H1 (cell line): ENCODE results near the gene PHOX2A. TPM values are rescaled to one million over a fixed set of nuclear protein-coding genes. Genes with fewer than 3 reads are reported as not detected.

Experiments
- ATF2 ChIP-seq: IDR thresholded peaks from 2 replicates; pipeline ENCODE4 v1.6.1; 2012; ENCODE audit warnings: low read length, inconsistent platforms
- ATF3 ChIP-seq: IDR thresholded peaks from 2 replicates; pipeline ENCODE4 v1.6.1; 2011; ENCODE audit warnings: low read depth, mild to moderate bottlenecking, low read length; ENCODE audit not compliant: insufficient read depth
- CBX5 ChIP-seq: fragments of 300-800, 300-1000 bp; sonication (generic); IDR thresholded peaks from 2 replicates; pipeline ENCODE4 v1.7.1; 2016; ENCODE audit warnings: antibody characterized with exemption, low read length, low read depth
- EGR1 ChIP-seq: IDR thresholded peaks from 2 replicates; pipeline ENCODE4 v1.6.1; 2011; ENCODE audit warnings: low read depth, low read length, borderline replicate concordance
- EP300 ChIP-seq, 2 experiments: IDR thresholded peaks; 1 replicate in 1 of 2; 2 replicates in 1 of 2; pipeline ENCODE4 v1.6.1; 2011 to 2012; ENCODE audit warnings: low read depth in 2 of 2, low read length in 2 of 2, mild to moderate bottlenecking in 2 of 2, borderline replicate concordance in 1 of 2, inconsistent platforms in 1 of 2, moderate library complexity in 1 of 2
- EZH2 ChIP-seq: fragments of 200-600 bp; sonication (generic); IDR thresholded peaks from 2 replicates; pipeline ENCODE4 v1.7.1; 2012; ENCODE audit warnings: low read depth, mild to moderate bottlenecking, moderate library complexity, low read length, inconsistent platforms; ENCODE audit not compliant: severe bottlenecking
- GABPA ChIP-seq: IDR thresholded peaks from 2 replicates; pipeline ENCODE4 v1.6.1; 2011; ENCODE audit warnings: mild to moderate bottlenecking, low read length, moderate library complexity, borderline replicate concordance; ENCODE audit not compliant: insufficient read depth
- MAFK ChIP-seq: IDR thresholded peaks from 2 replicates; pipeline ENCODE4 v1.6.1; 2012; ENCODE audit warnings: low read depth, mild to moderate bottlenecking, improper control_type of control experiment, low read length
- MAX ChIP-seq: IDR thresholded peaks from 2 replicates; pipeline ENCODE4 v1.6.1; 2012; ENCODE audit warnings: inconsistent platforms
- PHF8 ChIP-seq: fragments of 200-600 bp; sonication (generic); conservative IDR thresholded peaks from 2 replicates; pipeline ENCODE4 v1.7.1; 2012; ENCODE audit warnings: low read depth, mild to moderate bottlenecking, inconsistent platforms, low read length, moderate library complexity
- RFX5 ChIP-seq: IDR thresholded peaks from 2 replicates; pipeline ENCODE4 v1.6.1; 2011; ENCODE audit warnings: low read depth, low read length, improper control_type of control experiment, borderline replicate concordance
- RXRA ChIP-seq: IDR thresholded peaks from 2 replicates; pipeline ENCODE4 v1.6.1; 2011; ENCODE audit warnings: low read depth, mild to moderate bottlenecking, low read length, moderate library complexity; ENCODE audit not compliant: insufficient read depth
- SAP30 ChIP-seq: fragments of 300-600 bp; sonication (generic); IDR thresholded peaks from 2 replicates; pipeline ENCODE4 v1.7.1; 2012; ENCODE audit warnings: low read length, moderate library complexity, mild to moderate bottlenecking, inconsistent platforms; ENCODE audit not compliant: insufficient read depth, insufficient replicate concordance
- SIN3A ChIP-seq, 2 experiments: IDR thresholded peaks in 1 of 2; conservative IDR thresholded peaks in 1 of 2; 2 replicates each; pipeline ENCODE4 v1.6.1; 2011 to 2012; ENCODE audit warnings: low read length in 2 of 2, improper control_type of control experiment in 1 of 2, low read depth in 1 of 2, mild to moderate bottlenecking in 1 of 2
- SIX5 ChIP-seq: IDR thresholded peaks from 2 replicates; pipeline ENCODE4 v1.6.1; 2011; ENCODE audit warnings: mild to moderate bottlenecking, low read depth, low read length
- SP1 ChIP-seq: IDR thresholded peaks from 2 replicates; pipeline ENCODE4 v1.6.1; 2011; ENCODE audit warnings: low read depth, low read length
- SP2 ChIP-seq: IDR thresholded peaks from 2 replicates; pipeline ENCODE4 v1.6.1; 2012; ENCODE audit warnings: mild to moderate bottlenecking, low read length, inconsistent platforms
- SP4 ChIP-seq: IDR thresholded peaks from 2 replicates; pipeline ENCODE4 v1.6.1; 2012; ENCODE audit warnings: low read length, inconsistent platforms
- TEAD4 ChIP-seq: IDR thresholded peaks from 2 replicates; pipeline ENCODE4 v1.6.1; 2012; ENCODE audit warnings: low read depth, low read length, inconsistent platforms, mixed read lengths
- USF2 ChIP-seq: IDR thresholded peaks from 2 replicates; pipeline ENCODE4 v1.6.1; 2011; ENCODE audit warnings: low read length, improper control_type of control experiment
- YY1 ChIP-seq: IDR thresholded peaks from 2 replicates; pipeline ENCODE4 v1.6.1; 2011; ENCODE audit warnings: low read depth, mild to moderate bottlenecking, low read length
- polyA plus RNA-seq, 7 experiments: library from polyadenylated mRNA; depleted of rRNA in 3 of 7; stranded (reverse) in 5 of 7; unstranded in 2 of 7; fragments of >200 nt in 5 of 7; fragments of 200-250 nt in 2 of 7; gene quantifications; 1 replicate in 5 of 7; 2 replicates in 1 of 7; 4 replicates in 1 of 7; pipeline versions ENCODE4 v1.2.1 to v1.2.3, GENCODE V29; 2011 to 2013; ENCODE audit warnings: missing spikeins in 2 of 7, mixed read lengths in 2 of 7
- total RNA-seq: library from RNA; stranded (reverse); fragmentation: NEBNext Ultra II Directional; extraction: Animal tissue kit (Norgen Biotek cat#: 25700); gene quantifications from 2 replicates; pipeline ENCODE4 v1.2.1, GENCODE V29; 2021

Gene PHOX2A
- total and polyA plus RNA-seq, 2 of the 8 experiments (the other 6 are each of a cell fraction or from before 2014, with no cell fraction given): 0.67 TPM; not detected in 1

GRCh38 chr11:72238040-72238450, 5.9 kb downstream of the PHOX2A start (continued):
- TF ChIP-seq YY1: no peak
- no peak for TF ChIP-seq MAX
- no peak for TF ChIP-seq SAP30
- no peak for TF ChIP-seq TEAD4
- TF ChIP-seq GABPA: peak; percentile 9; the same call in 1 of the 2 replicates
- no peak for TF ChIP-seq EGR1
- TF ChIP-seq ATF2: peak; percentile 99
- no peak for TF ChIP-seq USF2
- TF ChIP-seq SIN3A (conservative IDR thresholded peaks at IDR 0.05 in 1 of 2, IDR thresholded peaks at IDR 0.05 in 1 of 2; ENCODE audit: low read depth in 1 of 2, low read length in 2 of 2): peak in 1 of 2 experiments; percentile 64; a peak in 1 of 4 replicates
- TF ChIP-seq EP300 (IDR thresholded peaks at IDR 0.05; ENCODE audit: borderline replicate concordance in 1 of 2, low read depth in 2 of 2, low read length in 2 of 2): peak in 1 of 2 experiments; percentile 56; a peak in 1 of 3 replicates
- TF ChIP-seq SP1: peak; percentile 49; the same call in 1 of the 2 replicates
- TF ChIP-seq SIX5: no peak
- TF ChIP-seq EZH2: no peak
- TF ChIP-seq MAFK: no peak
- 0 out of 2 replicates have a peak, but pooled peaks have one; percentile 64 for TF ChIP-seq SP4
- TF ChIP-seq SP2: no peak
- no peak for TF ChIP-seq RXRA
- no peak for TF ChIP-seq ATF3
- no peak for TF ChIP-seq CBX5
- no peak for TF ChIP-seq RFX5
- no peak for TF ChIP-seq PHF8
